Gastrocnemius medialis (tissue), 4 donors: Measurements from ENCODE around the gene EIF1AY.

Experiments used
- CTCF ChIP-seq, 5 experiments: fragments of 450-650 bp in 3 of 5; fragments of 200-600 bp in 2 of 5; sonication (generic) in 2 of 5; IDR thresholded peaks in 4 of 5; conservative IDR thresholded peaks in 1 of 5; 1 replicate in 4 of 5; 2 replicates in 1 of 5; pipeline ENCODE4 v1.5.1; 2016 to 2019; ENCODE audit warnings: antibody characterized with exemption in 5 of 5, mild to moderate bottlenecking in 3 of 5, moderate library complexity in 3 of 5
- POLR2A ChIP-seq, 2 donors: fragments of 450-650 bp; IDR thresholded peaks; one replicate each; pipeline ENCODE4 v1.6.1; 2017; ENCODE audit warnings: antibody characterized with exemption in 2 of 2, mild to moderate bottlenecking in 2 of 2, moderate library complexity in 2 of 2

DNA sequence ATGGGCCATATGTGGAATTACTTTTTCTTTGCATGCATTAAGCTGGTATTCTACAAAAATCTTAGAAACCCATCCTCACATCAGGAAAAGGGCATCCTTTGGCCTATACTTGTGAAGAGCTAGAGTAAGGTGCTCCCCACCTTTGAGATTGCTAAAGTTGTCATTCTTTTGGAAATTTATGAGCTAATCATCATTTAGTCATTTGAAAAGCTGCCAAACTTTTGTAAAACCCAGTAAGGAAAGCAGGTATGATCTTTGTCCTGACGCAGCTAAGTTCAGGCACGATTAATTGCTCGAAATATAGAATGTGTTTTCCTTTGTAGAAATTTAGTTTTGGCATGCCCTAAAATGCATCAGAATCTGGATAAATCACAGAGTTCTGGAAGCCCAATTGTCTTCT, 2.6 kb downstream of the EIF1AY start:
- TF ChIP-seq CTCF (IDR thresholded peaks at IDR 0.05 in 4 of 5, conservative IDR thresholded peaks at IDR 0.05 in 1 of 5) (no peak), POLR2A (IDR thresholded peaks at IDR 0.05) (no peak)
